Ascending aorta (tissue), 2 donors: ENCODE data around the gene GIGYF2. TPM values are rescaled to one million over a fixed set of nuclear protein-coding genes. Genes with fewer than 3 reads are reported as not detected.
"Not testable (repeated sequence)": the region's sequence is repeated elsewhere in the genome, so short reads cannot be mapped to it uniquely, and the experiment has no call there.

Source experiments
- DNase-seq, 2 donors: peaks; one replicate each; pipeline ENCODE4 v3.0.0-alpha.2; 2019; ENCODE audit warnings: low spot score in 2 of 2
- H3K27ac ChIP-seq, 2 donors: fragments of 200-600 bp; sonication (generic); one replicate each; pipeline ENCODE4 v1.5.1; 2016 to 2017; ENCODE audit warnings: mild to moderate bottlenecking in 1 of 2
- H3K27me3 ChIP-seq: fragments of 200-600 bp; sonication (generic); one replicate; pipeline ENCODE4 v1.5.1; 2017
- H3K36me3 ChIP-seq, 2 donors: fragments of 200-600 bp; sonication (generic); one replicate each; pipeline ENCODE4 v1.5.1; 2016
- H3K4me1 ChIP-seq, 2 donors: fragments of 200-600 bp; sonication (generic); one replicate each; pipeline ENCODE4 v1.5.1; 2016 to 2017; ENCODE audit warnings: mild to moderate bottlenecking in 1 of 2
- H3K4me3 ChIP-seq, 2 donors: fragments of 200-600 bp; sonication (generic); one replicate each; pipeline ENCODE4 v1.5.1; 2016 to 2017; ENCODE audit warnings: mild to moderate bottlenecking in 1 of 2
- H3K9me3 ChIP-seq, 2 donors: fragments of 200-600 bp; sonication (generic); one replicate each; pipeline ENCODE4 v1.5.1; 2016
- intact Hi-C: fragments of 100-400 bp; cut with DNase I; formaldehyde crosslinking; loops from one replicate; pipeline ENCODE4 v1.15.1; 2023
- total RNA-seq: library from RNA; depleted of rRNA; stranded (reverse); fragments of >200 nt; gene quantifications from one replicate; pipeline ENCODE4 v1.1.0, GENCODE V29; 2016
- TF ChIP-seq, protein P1 (sequence below), 3 experiments: fragments of 200-600 bp in 2 of 3; fragments of 450-650 bp in 1 of 3; sonication (generic) in 2 of 3; IDR thresholded peaks; one replicate each; pipeline ENCODE4 v1.5.1; 2016 to 2019; ENCODE audit warnings: antibody characterized with exemption in 3 of 3, mild to moderate bottlenecking in 1 of 3, moderate library complexity in 1 of 3

The GIGYF2 gene
- total RNA-seq, 1 donor from 2014 or later: 27.5 TPM

DNA sequence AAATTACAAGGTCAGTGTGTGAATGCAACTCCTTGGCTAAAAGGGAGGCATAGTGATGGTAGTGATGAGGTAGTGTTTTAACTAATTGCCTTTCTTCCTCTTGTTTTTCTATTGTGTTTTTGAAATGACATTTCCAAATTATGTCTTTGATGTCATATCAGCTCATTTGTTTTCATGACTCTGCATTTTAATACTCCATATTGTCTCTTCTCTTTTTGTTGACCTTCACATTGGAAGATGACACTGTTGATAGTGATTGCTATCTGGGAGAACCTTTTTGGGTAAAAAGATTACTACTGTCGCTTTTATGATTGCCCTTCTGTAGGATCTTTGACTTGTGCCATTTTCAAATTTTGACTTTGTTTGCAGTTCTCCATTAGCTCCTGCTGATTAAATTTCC is 3.0 kb downstream of the GIGYF2 start:
- Histone ChIP-seq H3K27me3 (no peaks in the 10 kb centered on the region), H3K4me1 (peaks cover 7 to 25% of the 10 kb centered on the region in 2 donors), H3K27ac (no peak overlapping the region), H3K4me3 (peak overlapping the region in 1 of 2 donors; percentile 11), H3K9me3 (no peaks in the 10 kb centered on the region), H3K36me3 (peaks cover 4 to 15% of the 10 kb centered on the region in 2 donors)
- no peak for DNase-seq
- intact Hi-C loops: no loop called here
- TF ChIP-seq, protein P1, sequence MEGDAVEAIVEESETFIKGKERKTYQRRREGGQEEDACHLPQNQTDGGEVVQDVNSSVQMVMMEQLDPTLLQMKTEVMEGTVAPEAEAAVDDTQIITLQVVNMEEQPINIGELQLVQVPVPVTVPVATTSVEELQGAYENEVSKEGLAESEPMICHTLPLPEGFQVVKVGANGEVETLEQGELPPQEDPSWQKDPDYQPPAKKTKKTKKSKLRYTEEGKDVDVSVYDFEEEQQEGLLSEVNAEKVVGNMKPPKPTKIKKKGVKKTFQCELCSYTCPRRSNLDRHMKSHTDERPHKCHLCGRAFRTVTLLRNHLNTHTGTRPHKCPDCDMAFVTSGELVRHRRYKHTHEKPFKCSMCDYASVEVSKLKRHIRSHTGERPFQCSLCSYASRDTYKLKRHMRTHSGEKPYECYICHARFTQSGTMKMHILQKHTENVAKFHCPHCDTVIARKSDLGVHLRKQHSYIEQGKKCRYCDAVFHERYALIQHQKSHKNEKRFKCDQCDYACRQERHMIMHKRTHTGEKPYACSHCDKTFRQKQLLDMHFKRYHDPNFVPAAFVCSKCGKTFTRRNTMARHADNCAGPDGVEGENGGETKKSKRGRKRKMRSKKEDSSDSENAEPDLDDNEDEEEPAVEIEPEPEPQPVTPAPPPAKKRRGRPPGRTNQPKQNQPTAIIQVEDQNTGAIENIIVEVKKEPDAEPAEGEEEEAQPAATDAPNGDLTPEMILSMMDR (IDR thresholded peaks at IDR 0.05): no peak

DNA sequence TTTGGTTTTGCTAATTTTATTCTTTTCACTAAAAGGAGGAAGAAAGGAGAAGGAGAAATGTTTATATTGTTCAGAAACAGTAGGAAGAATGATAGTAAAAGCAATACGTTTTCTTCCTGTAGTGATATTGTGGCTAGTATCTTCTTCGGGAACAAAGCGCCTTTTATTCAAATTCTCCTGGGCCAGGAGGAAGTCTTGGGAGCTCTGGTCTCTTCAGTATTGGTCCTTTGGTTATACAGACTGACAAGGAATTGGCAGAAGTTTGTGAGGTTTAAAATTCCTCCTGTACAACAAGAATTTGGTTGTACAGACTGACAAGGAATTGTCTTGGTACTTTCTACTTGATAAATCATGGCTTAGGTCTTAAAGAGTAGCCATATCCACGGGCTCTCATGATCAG is 9.9 kb downstream of the GIGYF2 start:
- H3K9me3 ChIP-seq: peaks cover 0 to 2% of the 10 kb centered on the region in 2 donors
- no peak overlapping the region for H3K27ac ChIP-seq
- no peak for DNase-seq
- no peaks in the 10 kb centered on the region for H3K27me3 ChIP-seq
- intact Hi-C loops: no loop called here
- TF ChIP-seq, protein P1 (IDR thresholded peaks at IDR 0.05): no peak
- peaks cover 19 to 65% of the 10 kb centered on the region in 2 donors for H3K36me3 ChIP-seq
- H3K4me3 ChIP-seq: no peak overlapping the region
- H3K4me1 ChIP-seq: peaks cover 0 to 3% of the 10 kb centered on the region in 2 donors

DNA sequence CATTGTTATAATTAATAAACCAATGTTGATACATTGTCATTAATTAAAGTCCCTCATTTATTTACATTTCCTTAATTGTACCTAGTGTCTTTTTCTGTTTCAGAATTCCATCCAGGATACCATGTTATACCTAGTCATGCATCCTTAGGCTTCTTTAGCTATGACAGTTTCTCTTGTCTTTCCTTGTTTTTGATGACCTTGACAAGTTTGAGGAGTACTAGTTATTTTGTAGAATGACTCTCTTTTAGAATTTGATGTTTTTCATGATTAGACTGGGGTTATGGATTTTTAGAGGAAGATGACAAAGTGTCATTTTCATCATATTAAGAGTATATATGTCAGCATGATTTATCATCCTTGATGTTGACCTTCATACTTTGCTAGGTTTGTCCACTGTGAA is 16.4 kb downstream of the GIGYF2 start:
- H3K27me3 ChIP-seq: no peaks in the 10 kb centered on the region
- TF ChIP-seq, protein P1 (IDR thresholded peaks at IDR 0.05): no peak
- no peak overlapping the region for H3K27ac ChIP-seq
- H3K4me1 ChIP-seq: peaks cover 0 to 4% of the 10 kb centered on the region in 2 donors
- no peak overlapping the region for H3K4me3 ChIP-seq
- no peak for DNase-seq
- intact Hi-C loops: no loop called here
- H3K36me3 ChIP-seq: peaks cover 7 to 32% of the 10 kb centered on the region in 2 donors
- H3K9me3 ChIP-seq: peaks cover 0 to 6% of the 10 kb centered on the region in 2 donors

DNA sequence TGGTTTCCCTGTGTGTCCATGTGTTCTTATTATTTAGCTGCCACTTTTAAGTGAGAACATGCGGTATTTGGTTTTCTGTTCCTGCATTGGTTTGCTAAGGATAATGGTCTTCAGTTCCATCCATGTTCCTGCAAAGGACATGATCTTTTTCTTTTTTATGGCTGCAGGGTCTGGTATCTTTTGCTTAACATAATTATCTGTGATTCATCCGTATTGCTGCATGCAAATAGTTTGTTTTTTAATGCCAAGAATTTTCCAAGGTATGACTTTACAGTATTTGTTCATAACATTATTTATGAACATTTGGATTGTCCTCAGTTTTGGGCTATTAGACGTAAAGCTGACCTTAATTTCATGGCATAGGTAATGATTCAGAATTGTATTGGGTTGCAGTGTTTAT is 17.8 kb downstream of the GIGYF2 start:
- Histone ChIP-seq H3K27ac (no peak overlapping the region), H3K27me3 (no peaks in the 10 kb centered on the region), H3K36me3 (peaks cover 7 to 21% of the 10 kb centered on the region in 2 donors), H3K4me3 (no peak overlapping the region), H3K4me1 (peaks cover 0 to 4% of the 10 kb centered on the region in 2 donors), H3K9me3 (peaks cover 0 to 6% of the 10 kb centered on the region in 2 donors)
- TF ChIP-seq, protein P1 (IDR thresholded peaks at IDR 0.05): no peak
- DNase-seq: no peak
- intact Hi-C loops: no loop called here

DNA sequence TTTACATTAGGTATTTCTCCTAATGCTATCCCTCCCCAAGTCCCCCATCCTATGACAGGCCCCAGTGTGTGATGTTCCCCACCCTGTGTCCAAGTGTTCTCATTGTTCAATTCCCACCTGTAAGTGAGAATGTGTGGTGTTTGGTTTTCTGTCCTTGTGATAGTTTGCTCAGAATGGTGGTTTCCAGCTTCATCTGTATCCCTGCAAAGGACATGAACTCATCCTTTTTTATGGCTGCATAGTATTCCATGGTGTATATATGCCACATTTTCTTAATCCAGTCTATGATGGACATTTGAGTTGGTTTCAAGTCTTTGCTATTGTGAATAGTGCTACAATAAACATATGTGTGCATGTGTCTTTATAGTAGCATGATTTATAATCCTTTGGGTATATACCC is 22.9 kb downstream of the GIGYF2 start:
- H3K36me3 ChIP-seq, H3K27ac ChIP-seq, DNase-seq, H3K9me3 ChIP-seq, H3K4me3 ChIP-seq, intact Hi-C loops, H3K4me1 ChIP-seq, H3K27me3 ChIP-seq: not testable (repeated sequence)

DNA sequence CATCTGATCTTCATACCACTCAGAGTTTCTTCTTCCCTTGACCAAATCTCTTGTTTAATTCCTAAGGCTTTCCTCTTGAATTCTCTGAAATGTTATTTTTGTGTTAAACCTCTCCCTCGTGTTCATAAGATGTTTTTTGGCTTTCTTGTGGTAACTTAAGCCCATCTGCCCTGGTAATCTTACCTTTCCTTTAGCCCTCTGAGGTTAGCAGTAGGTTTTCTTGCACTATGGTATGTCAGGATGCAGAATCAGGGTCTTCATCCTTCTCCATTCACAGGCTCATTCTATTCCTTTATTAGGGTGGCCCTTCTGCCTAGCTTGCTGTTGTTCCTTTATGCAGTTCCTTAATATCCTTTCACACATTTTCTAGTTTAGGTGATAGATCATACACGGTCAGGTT is 24.1 kb downstream of the GIGYF2 start:
- intact Hi-C loops: no loop called here
- H3K4me3 ChIP-seq: no peak overlapping the region
- peaks cover 9 to 21% of the 10 kb centered on the region in 2 donors for H3K36me3 ChIP-seq
- H3K9me3 ChIP-seq: no peaks in the 10 kb centered on the region
- TF ChIP-seq, protein P1 (IDR thresholded peaks at IDR 0.05): no peak
- no peaks in the 10 kb centered on the region for H3K4me1 ChIP-seq
- DNase-seq: no peak
- no peaks in the 10 kb centered on the region for H3K27me3 ChIP-seq
- no peak overlapping the region for H3K27ac ChIP-seq
